Activated T-helper 1 cell treated with Interleukin-2 at 50 U/mL for 16 hours (primary cell): ENCODE measurements around the gene LEFTY2.
"Not testable (repeated sequence)": the region's sequence is repeated elsewhere in the genome, so short reads cannot be mapped to it uniquely, and the experiment has no call there.

ENCODE experiments used
- DNase-seq: peaks from one replicate; pipeline ENCODE4 v3.0.0-alpha.2; 2020; ENCODE audit warnings: low read depth

The LEFTY2 gene

DNA sequence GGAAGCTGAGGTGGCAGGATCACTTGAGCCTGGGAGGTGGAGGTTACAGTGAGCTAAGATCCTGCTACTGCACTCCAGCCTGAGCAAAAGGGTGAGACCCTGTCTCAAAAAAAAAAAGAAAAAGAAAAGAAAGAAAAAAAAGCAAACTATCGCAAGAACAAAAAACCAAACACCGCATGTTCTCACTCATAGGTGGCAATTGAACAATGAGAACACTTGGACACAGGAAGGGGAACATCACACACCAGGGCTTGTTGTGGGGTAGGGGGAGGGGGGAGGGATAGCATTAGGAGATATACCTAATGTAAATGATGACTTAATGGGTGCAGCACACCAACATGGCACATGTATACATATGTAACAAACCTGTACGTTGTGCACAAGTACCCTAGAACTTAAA, 11.6 kb downstream of the LEFTY2 start:
- DNase-seq = not testable (repeated sequence)

- no peak for DNase-seq
Measured at GRCh38 chr1:225928186-225929175, 12.5 kb downstream of the LEFTY2 start.

- DNase-seq = no peak
Measured at GRCh38 chr1:225926551-225927113, 14.4 kb downstream of the LEFTY2 start.

DNA sequence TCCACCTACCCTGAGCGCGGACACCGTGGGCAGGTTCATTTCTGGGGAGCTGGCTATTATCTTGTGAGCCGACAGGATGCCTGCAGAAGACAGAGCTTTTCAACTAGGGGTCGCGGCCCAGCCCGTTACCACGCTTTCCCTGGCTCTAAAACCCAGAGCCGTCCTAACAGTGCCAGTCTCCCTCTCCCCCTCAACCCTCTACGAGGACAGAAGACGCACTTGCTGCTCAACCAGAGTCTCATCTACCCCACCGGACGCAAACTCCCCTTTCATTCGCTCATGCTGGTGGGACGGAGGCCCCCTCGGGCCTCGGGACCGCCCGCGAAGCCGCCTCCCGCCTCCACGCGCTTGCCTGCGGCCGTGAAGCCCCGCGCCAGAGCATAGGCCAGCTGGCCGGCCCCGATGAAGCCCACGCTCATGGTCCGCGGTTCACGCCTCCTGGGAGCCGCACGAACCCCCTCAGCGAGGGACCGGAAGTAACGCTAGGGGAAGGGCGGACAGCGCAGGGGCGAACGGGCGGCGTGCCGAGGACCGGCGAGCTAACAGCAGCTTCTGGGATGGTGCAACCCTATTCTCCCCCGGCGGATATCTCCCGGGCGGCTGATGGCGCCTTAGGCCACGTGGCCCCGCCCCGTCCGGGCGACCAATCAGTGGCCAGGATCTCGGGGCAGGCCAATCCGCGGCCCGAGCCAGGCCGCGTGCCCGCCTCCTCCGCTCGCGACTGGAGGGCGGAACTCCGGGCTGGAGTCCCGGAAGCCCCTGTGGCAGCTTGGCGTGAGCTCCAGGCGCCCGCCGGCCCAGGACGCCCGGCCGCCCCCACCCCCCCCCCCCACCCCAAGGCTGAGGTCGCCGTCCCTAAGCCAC, 17.1 kb downstream of the LEFTY2 start, which contains the start of gene PYCR2:
PYCR2 (minus strand) TSS at position 559 of the 864 bp plus-strand sequence; CDS start at position 419, 140 bp downstream.
- DNase-seq = peak; percentile 93

GRCh38 chr1:225923381-225923691, 17.7 kb downstream of the LEFTY2 start:
- no peak for DNase-seq

DNA sequence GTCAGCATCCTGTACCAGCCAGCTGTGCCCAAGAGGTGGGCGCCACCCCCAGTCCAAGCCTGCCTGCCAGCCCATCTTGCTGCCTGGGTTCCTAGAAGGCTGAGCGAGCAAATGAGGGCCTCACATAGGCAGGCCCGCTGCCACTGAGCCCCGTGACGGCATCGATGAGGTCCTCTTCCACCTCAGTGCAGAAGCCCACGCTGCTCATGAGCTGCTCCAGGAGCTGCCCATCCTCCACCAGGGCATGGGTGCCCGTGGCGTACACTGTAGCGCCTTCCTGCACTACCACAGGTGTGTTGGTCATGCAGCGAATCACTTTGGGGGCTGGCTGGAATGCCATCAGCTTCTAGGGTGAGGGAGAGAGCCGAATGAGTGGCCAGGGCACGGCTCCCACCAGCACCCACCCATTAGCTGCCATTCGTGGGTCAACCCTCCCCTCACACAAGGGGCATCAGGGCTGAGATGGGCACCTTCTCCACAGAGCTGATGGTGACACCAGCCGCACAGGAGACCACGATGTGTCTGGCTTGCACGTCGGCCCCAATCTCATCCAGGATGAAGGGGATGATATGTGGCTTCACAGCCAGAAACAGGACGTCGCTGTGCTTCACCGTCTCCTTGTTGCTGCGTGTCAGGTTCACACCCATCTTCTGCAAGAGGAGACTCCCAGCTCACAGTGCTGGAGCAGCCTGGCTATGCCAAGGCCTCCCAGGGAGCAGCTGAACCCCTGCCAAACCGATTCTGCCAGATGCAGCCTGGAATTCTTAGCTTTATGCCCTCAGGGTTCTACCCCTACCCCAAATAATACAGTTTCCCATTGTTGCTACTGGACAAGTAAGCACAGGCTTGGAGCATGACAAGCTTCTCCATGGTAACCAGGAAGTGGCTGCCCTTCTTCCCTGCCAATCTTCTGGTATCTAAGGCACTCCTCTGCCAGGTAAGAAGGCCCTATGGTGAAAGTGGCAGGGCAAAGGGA, 19.0 kb downstream of the LEFTY2 start:
- DNase-seq = no peak

- DNase-seq = no peak
Measured at GRCh38 chr1:225919906-225920305, 21.1 kb downstream of the LEFTY2 start.

DNA sequence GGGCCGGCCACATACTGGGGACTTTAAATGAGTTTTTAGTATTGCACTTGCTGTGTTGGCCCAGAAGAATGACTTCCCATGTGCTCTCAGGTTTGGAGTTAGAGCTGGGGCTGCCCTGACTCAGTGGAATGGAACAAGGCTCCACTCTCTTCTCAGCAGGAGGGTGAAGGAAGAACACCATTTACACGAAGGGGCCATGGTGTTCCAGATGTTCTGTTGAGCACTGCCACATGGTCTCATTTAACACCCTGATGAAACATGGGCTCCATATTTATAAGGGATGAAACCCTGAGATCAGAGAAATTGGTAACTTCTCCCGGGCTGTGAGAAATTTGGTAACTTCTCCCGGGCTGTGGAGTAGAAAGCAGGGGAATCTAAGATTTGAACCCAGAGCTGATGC, 22.7 kb downstream of the LEFTY2 start:
- no peak for DNase-seq

DNA sequence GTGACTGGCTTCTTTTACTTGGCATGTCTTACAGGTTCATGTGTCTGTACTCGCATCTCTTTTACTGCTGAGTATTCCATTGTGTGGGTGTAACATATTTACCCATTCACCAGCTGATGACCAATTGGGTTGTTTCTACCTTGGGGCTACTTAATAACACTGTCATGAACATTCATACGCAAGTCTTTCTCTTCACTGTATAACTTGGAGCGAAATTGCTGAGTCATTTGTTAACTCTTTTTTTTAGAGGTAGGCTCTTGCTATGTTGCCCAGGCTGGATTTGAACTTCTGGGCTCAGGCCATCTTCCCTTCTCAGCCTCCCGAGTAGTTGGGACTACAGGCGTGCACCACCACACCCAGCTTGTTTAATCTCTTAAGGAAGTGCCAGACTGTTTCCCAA, 23.5 kb downstream of the LEFTY2 start:
- no peak for DNase-seq

- DNase-seq = no peak
Measured at GRCh38 chr1:225917101-225917500, 23.9 kb downstream of the LEFTY2 start.

- no peak for DNase-seq
Measured at GRCh38 chr1:225915538-225915991, 25.5 kb downstream of the LEFTY2 start.

GRCh38 chr1:225914947-225915346, 26.1 kb downstream of the LEFTY2 start:
- DNase-seq = no peak

DNA sequence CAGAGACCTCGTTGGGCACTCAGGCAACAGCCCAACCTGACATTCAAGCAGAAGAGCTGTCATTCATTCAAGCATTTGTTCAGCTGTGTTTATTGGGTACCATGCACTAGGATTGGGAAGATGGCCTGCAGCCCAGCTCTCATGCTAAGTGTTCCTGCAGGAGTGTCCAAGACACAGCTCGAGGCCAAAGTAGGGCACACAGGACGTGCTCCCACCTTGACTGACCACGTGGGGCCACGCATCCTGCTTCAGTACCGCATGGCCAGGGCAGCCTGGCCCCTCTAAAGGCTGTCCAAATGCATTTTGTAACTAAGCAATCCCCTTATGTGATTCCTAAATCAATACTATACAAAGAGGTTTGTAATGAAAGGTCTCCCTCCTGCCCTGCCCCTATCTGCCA, 26.6 kb downstream of the LEFTY2 start:
- no peak for DNase-seq

- peak; percentile 65 for DNase-seq
Measured at GRCh38 chr1:225911191-225912130, 29.6 kb downstream of the LEFTY2 start.

DNA sequence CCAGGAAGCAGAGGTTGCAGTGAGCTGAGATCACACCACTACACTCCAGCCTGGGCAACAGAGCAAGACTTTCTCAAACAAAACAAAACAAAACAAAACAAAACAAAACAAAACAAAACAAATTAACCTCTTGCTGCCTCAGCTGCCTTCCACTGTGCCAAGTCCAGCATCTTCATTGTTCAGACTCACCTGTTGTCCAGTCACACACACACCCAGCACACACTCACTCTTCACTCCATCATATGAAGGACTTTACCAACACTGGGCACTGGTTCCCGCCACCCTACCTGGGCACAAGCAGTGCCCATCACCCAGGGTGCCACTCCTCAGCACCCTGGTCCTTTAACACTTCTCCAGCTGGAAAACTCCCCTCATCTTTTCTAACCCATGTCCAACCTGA, 31.5 kb downstream of the LEFTY2 start:
- no peak for DNase-seq

DNA sequence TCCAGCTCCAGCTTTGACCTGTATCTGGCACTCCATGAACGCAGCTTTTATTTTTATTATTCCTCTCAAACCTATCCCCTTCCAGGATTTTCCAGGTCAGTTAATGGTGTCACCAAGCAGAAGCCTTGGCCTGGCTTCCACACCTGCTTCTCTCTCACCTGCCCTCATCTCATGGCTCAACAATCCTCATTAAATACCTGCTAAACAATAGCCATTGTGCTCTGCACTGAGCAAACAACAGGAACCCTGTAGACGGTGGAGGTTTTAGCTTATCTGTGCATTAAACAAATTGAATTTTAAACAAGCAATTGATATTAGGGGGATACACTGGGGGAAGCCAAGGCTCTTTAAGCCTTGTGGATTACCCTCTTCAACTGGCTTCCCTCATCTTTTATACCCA, 32.2 kb downstream of the LEFTY2 start:
- DNase-seq = no peak

DNA sequence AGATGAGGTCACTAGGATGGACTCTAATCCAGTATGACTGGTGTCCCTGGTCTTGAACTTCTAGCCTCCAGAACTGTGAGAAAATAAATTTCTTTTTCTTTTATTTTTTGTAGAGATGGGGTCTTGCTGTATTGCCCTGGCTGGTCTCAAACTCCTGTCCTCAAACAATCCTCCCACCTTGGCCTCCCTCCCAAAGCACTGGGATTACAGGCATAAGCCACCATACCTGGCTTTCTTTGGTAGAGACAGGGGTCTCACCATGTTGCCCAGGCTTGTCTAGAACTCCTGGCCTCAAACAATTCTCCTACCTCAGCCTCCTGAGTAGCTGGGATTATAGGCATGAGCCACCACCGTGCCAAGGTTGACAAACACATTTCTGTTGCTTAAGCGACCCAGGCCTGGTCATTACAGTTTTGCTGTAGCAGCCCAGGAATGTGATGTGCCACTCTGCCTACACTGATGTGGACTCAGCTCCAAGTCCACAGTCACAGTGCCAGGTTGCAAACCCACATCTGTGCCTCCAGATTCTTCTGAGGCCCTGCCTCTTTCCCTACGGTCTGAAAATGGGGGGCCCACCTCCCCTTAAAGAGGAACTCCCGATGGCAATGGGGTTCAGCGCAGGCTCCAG, 32.9 kb downstream of the LEFTY2 start:
- DNase-seq = no peak

DNA sequence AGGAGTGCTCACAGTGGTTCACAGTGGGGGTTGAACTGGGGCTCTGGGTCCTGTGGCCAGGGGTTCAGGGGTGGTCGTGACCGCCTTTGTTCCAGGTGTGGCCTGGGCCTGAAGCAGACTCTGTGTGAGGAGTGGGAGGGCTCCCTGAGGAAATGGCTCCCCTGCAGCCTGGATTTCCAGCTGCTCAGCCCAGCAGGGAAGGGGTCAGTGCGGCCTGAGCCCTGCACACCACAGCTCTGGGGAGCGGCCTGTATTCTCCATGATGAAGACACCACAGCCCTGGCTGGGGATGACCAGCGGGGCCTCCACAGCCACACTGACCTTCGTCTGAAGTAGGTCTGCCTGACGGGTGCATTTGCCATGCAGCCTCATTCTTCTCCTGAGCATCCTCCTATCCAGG, 33.7 kb downstream of the LEFTY2 start:
- DNase-seq = no peak

- no peak for DNase-seq
Measured at GRCh38 chr1:225906467-225906866, 34.6 kb downstream of the LEFTY2 start.

- no peak for DNase-seq
Measured at GRCh38 chr1:225903623-225904022, 37.4 kb downstream of the LEFTY2 start.
